Smooth muscle cell (in vitro differentiated cells): ENCODE measurements around the gene XRCC2. TPM values are rescaled to one million over a fixed set of nuclear protein-coding genes. Genes with fewer than 3 reads are reported as not detected.

ENCODE experiments used
- DNase-seq: peaks from one replicate; lab custom pipeline; 2025; ENCODE audit not compliant: unreplicated experiment; lab: John Stamatoyannopoulos, UW
- H2AFZ ChIP-seq: fragments of 200-600 bp; sonication (generic); 2 replicates; pipeline ENCODE4 v1.6.0; 2016; ENCODE audit warnings: antibody characterized with exemption, low read depth, mild to moderate bottlenecking
- H3F3A ChIP-seq: fragments of 200-600 bp; sonication (generic); 2 replicates; pipeline ENCODE4 v1.6.0; 2017; ENCODE audit warnings: antibody characterized with exemption, low read depth
- H3K27ac ChIP-seq: fragments of 200-600 bp; sonication (generic); 2 replicates; pipeline ENCODE4 v1.5.1; 2016; ENCODE audit warnings: low read depth, mild to moderate bottlenecking
- H3K27me3 ChIP-seq: fragments of 200-600 bp; sonication (generic); 2 replicates; pipeline ENCODE4 v1.6.1; 2016; ENCODE audit warnings: low read depth, mild to moderate bottlenecking
- H3K36me3 ChIP-seq: fragments of 200-600 bp; sonication (generic); 2 replicates; pipeline ENCODE4 v1.5.1; 2016; ENCODE audit warnings: low read depth
- H3K4me1 ChIP-seq: fragments of 200-600 bp; sonication (generic); 2 replicates; pipeline ENCODE4 v1.5.1; 2016; ENCODE audit warnings: low read depth
- H3K4me2 ChIP-seq: fragments of 200-600 bp; sonication (generic); 2 replicates; pipeline ENCODE4 v1.6.0; 2016; ENCODE audit warnings: mild to moderate bottlenecking
- H3K4me3 ChIP-seq: fragments of 200-600 bp; sonication (generic); 2 replicates; pipeline ENCODE4 v1.5.1; 2016; ENCODE audit warnings: mild to moderate bottlenecking
- H3K79me2 ChIP-seq: fragments of 200-600 bp; sonication (generic); 2 replicates; pipeline ENCODE4 v1.6.0; 2016; ENCODE audit warnings: low read depth, mild to moderate bottlenecking
- H3K9ac ChIP-seq: fragments of 200-600 bp; sonication (generic); 2 replicates; pipeline ENCODE4 v1.6.0; 2016; ENCODE audit warnings: low read depth
- H3K9me3 ChIP-seq: fragments of 200-600 bp; sonication (generic); replicated peaks from 2 replicates; pipeline ENCODE4 v1.5.1; 2016; ENCODE audit warnings: low read depth
- H4K20me1 ChIP-seq: fragments of 200-600 bp; sonication (generic); 2 replicates; pipeline ENCODE4 v1.6.0; 2016; ENCODE audit warnings: low read depth
- WGBS: methylation state at CpG from one replicate; pipeline ENCODE4 v1.1.7; 2016; ENCODE audit warnings: low lambda C conversion rate; 5-methylcytosine and 5-hydroxymethylcytosine counted together
- polyA plus RNA-seq: library from polyadenylated mRNA; unstranded; fragments of >200 nt; fragmentation: Nextera tagmentation; extraction: Ambion mirVana; gene quantifications from 2 replicates; pipeline ENCODE4 v1.2.1, GENCODE V29; 2016
- small RNA-seq: library from RNA; depleted of rRNA; stranded (forward); fragments of <200 nt; gene quantifications from one replicate; pipeline ENCODE3, GENCODE V24; 2014
- total RNA-seq: library from RNA; depleted of rRNA; stranded (reverse); fragments of >200 nt; gene quantifications from 2 replicates; pipeline ENCODE4 v1.2.3, GENCODE V29; 2014
- TF ChIP-seq, protein P1 (sequence below): fragments of 200-600 bp; sonication (generic); IDR thresholded peaks from 2 replicates; pipeline ENCODE4 v1.5.1; 2017; ENCODE audit warnings: borderline replicate concordance, mild to moderate bottlenecking, antibody characterized with exemption; ENCODE audit not compliant: insufficient read depth, poor library complexity, severe bottlenecking

XRCC2 gene
- total and polyA plus RNA-seq, 2 experiments from 2014 or later, result 0.72 to 1.8 TPM

DNA sequence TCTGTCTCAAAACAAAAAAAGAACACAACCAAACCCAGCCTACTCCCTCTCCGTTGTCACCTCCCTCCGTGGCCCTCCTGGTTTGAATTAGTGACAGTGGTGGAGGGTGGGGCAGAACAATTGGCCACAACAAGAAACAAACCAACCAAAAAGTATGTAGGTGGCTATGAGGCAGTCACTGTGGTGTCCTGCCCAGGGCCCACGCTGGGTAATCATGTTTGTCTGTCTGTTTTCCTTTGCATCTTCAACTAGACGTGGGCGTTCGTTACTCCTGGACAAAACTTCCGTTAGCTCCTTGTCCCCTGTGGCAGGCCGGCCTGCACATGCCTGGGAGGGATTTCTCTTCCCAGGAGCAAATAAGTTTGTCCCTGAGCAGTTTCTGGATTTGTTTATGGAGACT is 78.4 kb downstream of the XRCC2 start:
- no peak overlapping the region for H3K9ac ChIP-seq
- H3K36me3 ChIP-seq, result no peaks in the 10 kb centered on the region
- no peaks in the 10 kb centered on the region for H3K27me3 ChIP-seq
- no peak overlapping the region for H2AFZ ChIP-seq
- H3K4me1 ChIP-seq, result no peaks in the 10 kb centered on the region
- 66% methylated on average over 8 of the region's 8 CpGs for WGBS
- no peaks in the 10 kb centered on the region for H3F3A ChIP-seq
- TF ChIP-seq, protein P1, sequence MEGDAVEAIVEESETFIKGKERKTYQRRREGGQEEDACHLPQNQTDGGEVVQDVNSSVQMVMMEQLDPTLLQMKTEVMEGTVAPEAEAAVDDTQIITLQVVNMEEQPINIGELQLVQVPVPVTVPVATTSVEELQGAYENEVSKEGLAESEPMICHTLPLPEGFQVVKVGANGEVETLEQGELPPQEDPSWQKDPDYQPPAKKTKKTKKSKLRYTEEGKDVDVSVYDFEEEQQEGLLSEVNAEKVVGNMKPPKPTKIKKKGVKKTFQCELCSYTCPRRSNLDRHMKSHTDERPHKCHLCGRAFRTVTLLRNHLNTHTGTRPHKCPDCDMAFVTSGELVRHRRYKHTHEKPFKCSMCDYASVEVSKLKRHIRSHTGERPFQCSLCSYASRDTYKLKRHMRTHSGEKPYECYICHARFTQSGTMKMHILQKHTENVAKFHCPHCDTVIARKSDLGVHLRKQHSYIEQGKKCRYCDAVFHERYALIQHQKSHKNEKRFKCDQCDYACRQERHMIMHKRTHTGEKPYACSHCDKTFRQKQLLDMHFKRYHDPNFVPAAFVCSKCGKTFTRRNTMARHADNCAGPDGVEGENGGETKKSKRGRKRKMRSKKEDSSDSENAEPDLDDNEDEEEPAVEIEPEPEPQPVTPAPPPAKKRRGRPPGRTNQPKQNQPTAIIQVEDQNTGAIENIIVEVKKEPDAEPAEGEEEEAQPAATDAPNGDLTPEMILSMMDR, result no peak
- H3K9me3 ChIP-seq, result no peaks in the 10 kb centered on the region
- DNase-seq, result no peak
- no peaks in the 10 kb centered on the region for H4K20me1 ChIP-seq
- H3K4me2 ChIP-seq, result no peak overlapping the region
- no peaks in the 10 kb centered on the region for H3K79me2 ChIP-seq
- H3K4me3 ChIP-seq, result no peak overlapping the region
- H3K27ac ChIP-seq, result no peak overlapping the region

DNA sequence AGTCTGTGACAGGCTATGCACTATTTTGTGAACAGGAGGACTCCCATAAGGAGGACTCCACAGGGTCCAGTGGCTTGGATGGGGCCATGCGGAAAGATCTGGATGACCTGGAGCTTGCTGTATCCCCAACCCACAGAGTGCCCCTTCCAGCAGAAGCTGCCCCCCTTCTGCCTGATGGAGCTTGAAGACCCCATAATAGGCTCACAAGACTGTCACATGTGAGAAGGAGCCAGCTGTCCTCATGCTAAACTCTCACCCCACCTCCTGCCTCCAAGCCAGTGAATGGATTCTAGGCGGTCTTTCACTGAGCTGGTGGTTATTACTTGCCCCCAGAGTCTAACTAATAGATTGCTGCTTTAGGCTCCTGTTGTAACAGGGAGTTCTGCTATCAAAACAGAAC is 79.1 kb downstream of the XRCC2 start:
- Histone ChIP-seq H3F3A (no peaks in the 10 kb centered on the region), H3K79me2 (no peaks in the 10 kb centered on the region), H3K4me1 (no peaks in the 10 kb centered on the region), H3K36me3 (no peaks in the 10 kb centered on the region), H3K4me2 (no peak overlapping the region), H3K27me3 (no peaks in the 10 kb centered on the region), H3K4me3 (no peak overlapping the region), H2AFZ (no peak overlapping the region), H3K9me3 (no peaks in the 10 kb centered on the region), H3K9ac (no peak overlapping the region), H4K20me1 (no peaks in the 10 kb centered on the region), H3K27ac (no peak overlapping the region)
- DNase-seq, result no peak
- WGBS, result 98% methylated on average over 2 of the region's 2 CpGs
- TF ChIP-seq, protein P1, result no peak

Small RNA genes within 50 kb of the gene (small RNA-seq; reads per million reads assigned to genes)
- gene RF00568, result not detected

Other genes with a start within 250 kb of the XRCC2 start
- 28.3 and 36.7 TPM in 2 replicates for gene KMT2C, start 240.1 kb downstream of the XRCC2 start, total RNA-seq
- gene KMT2C, start 240.1 kb downstream of the XRCC2 start, polyA plus RNA-seq, result 10.1 and 16.4 TPM in 2 replicates
- 7.2 and 14.7 TPM in 2 replicates for gene ACTR3B, start 83.6 kb upstream of the XRCC2 start, total RNA-seq
- gene ACTR3B, start 83.6 kb upstream of the XRCC2 start, polyA plus RNA-seq, result 10.5 and 11.9 TPM in 2 replicates